ENCODE data around the gene COLEC11. TPM values are rescaled to one million over a fixed set of nuclear protein-coding genes. Genes with fewer than 3 reads are reported as not detected.
"Not testable (repeated sequence)": the region's sequence is repeated elsewhere in the genome, so short reads cannot be mapped to it uniquely, and the experiment has no call there.

The COLEC11 gene
- total RNA-seq, 1 experiment from 2014 or later, result 0.20 TPM

- not testable (repeated sequence) for H3K27me3 ChIP-seq; H3K27ac ChIP-seq; DNase-seq; H3K36me3 ChIP-seq; H3K9me3 ChIP-seq (replicated peaks); H3K4me3 ChIP-seq; H3K4me1 ChIP-seq
Observed at GRCh38 chr2:3619661-3620060, 24.7 kb downstream of the COLEC11 start.

GRCh38 chr2:3620834-3621233 lies 25.9 kb downstream of the COLEC11 start:
- Histone ChIP-seq H3K4me1 (no peaks in the 10 kb centered on the region), H3K27ac (no peak overlapping the region), H3K4me3 (no peak overlapping the region), H3K36me3 (no peaks in the 10 kb centered on the region), H3K9me3 (replicated peaks) (no peaks in the 10 kb centered on the region), H3K27me3 (no peaks in the 10 kb centered on the region)
- DNase-seq, result no peak

- Histone ChIP-seq H3K4me3 (no peak overlapping the region), H3K36me3 (no peaks in the 10 kb centered on the region), H3K27ac (no peak overlapping the region), H3K9me3 (replicated peaks) (no peaks in the 10 kb centered on the region), H3K4me1 (no peaks in the 10 kb centered on the region), H3K27me3 (no peaks in the 10 kb centered on the region)
- no peak for DNase-seq
Observed at GRCh38 chr2:3622967-3623366, 28.1 kb downstream of the COLEC11 start.

GRCh38 chr2:3624059-3624794 lies 29.3 kb downstream of the COLEC11 start:
- no peaks in the 10 kb centered on the region for H3K9me3 ChIP-seq (replicated peaks)
- no peak overlapping the region for H3K27ac ChIP-seq
- H3K4me1 ChIP-seq, result no peaks in the 10 kb centered on the region
- DNase-seq, result no peak
- no peaks in the 10 kb centered on the region for H3K36me3 ChIP-seq
- H3K4me3 ChIP-seq, result no peak overlapping the region
- H3K27me3 ChIP-seq, result no peaks in the 10 kb centered on the region

GRCh38 chr2:3625186-3625585 lies 30.3 kb downstream of the COLEC11 start:
- Histone ChIP-seq H3K4me3 (no peak overlapping the region), H3K9me3 (replicated peaks) (no peaks in the 10 kb centered on the region), H3K27ac (no peak overlapping the region), H3K36me3 (no peaks in the 10 kb centered on the region), H3K27me3 (no peaks in the 10 kb centered on the region), H3K4me1 (no peaks in the 10 kb centered on the region)
- DNase-seq, result no peak

- no peaks in the 10 kb centered on the region for H3K27me3 ChIP-seq
- no peak for DNase-seq
- H3K27ac ChIP-seq, result no peak overlapping the region
- no peaks in the 10 kb centered on the region for H3K4me1 ChIP-seq
- H3K36me3 ChIP-seq, result no peaks in the 10 kb centered on the region
- no peak overlapping the region for H3K4me3 ChIP-seq
- H3K9me3 ChIP-seq (replicated peaks), result no peaks in the 10 kb centered on the region
Observed at GRCh38 chr2:3626118-3626811, 31.4 kb downstream of the COLEC11 start.

GRCh38 chr2:3626812-3627499 lies 32.0 kb downstream of the COLEC11 start:
- no peaks in the 10 kb centered on the region for H3K36me3 ChIP-seq
- no peaks in the 10 kb centered on the region for H3K9me3 ChIP-seq (replicated peaks)
- H3K4me1 ChIP-seq, result no peaks in the 10 kb centered on the region
- no peak overlapping the region for H3K4me3 ChIP-seq
- no peak for DNase-seq
- H3K27ac ChIP-seq, result no peak overlapping the region
- no peaks in the 10 kb centered on the region for H3K27me3 ChIP-seq

GRCh38 chr2:3627500-3628100 lies 32.7 kb downstream of the COLEC11 start:
- no peak overlapping the region for H3K27ac ChIP-seq
- DNase-seq, result no peak
- no peaks in the 10 kb centered on the region for H3K36me3 ChIP-seq
- no peaks in the 10 kb centered on the region for H3K4me1 ChIP-seq
- H3K9me3 ChIP-seq (replicated peaks), result no peaks in the 10 kb centered on the region
- no peaks in the 10 kb centered on the region for H3K27me3 ChIP-seq
- no peak overlapping the region for H3K4me3 ChIP-seq

GRCh38 chr2:3628241-3628679 lies 33.3 kb downstream of the COLEC11 start:
- Histone ChIP-seq H3K27me3 (no peaks in the 10 kb centered on the region), H3K9me3 (replicated peaks) (no peaks in the 10 kb centered on the region), H3K27ac (no peak overlapping the region), H3K4me3 (no peak overlapping the region), H3K4me1 (peaks cover 4% of the 10 kb centered on the region; the same call in 1 of the 2 replicates), H3K36me3 (no peaks in the 10 kb centered on the region)
- DNase-seq, result no peak

- no peaks in the 10 kb centered on the region for H3K36me3 ChIP-seq
- no peaks in the 10 kb centered on the region for H3K9me3 ChIP-seq (replicated peaks)
- no peak overlapping the region for H3K4me3 ChIP-seq
- H3K27ac ChIP-seq, result no peak overlapping the region
- H3K27me3 ChIP-seq, result no peaks in the 10 kb centered on the region
- DNase-seq, result no peak
- peaks cover 5% of the 10 kb centered on the region; the same call in 1 of the 2 replicates for H3K4me1 ChIP-seq
Observed at GRCh38 chr2:3628800-3629199, 33.9 kb downstream of the COLEC11 start.

GRCh38 chr2:3630631-3631030 lies 35.7 kb downstream of the COLEC11 start:
- H3K4me1 ChIP-seq, result peaks cover 5% of the 10 kb centered on the region; the same call in 1 of the 2 replicates
- no peaks in the 10 kb centered on the region for H3K36me3 ChIP-seq
- no peak overlapping the region for H3K27ac ChIP-seq
- no peak overlapping the region for H3K4me3 ChIP-seq
- no peaks in the 10 kb centered on the region for H3K27me3 ChIP-seq
- DNase-seq, result no peak
- no peaks in the 10 kb centered on the region for H3K9me3 ChIP-seq (replicated peaks)

GRCh38 chr2:3631161-3631850 lies 36.4 kb downstream of the COLEC11 start:
- no peaks in the 10 kb centered on the region; the same call in 1 of the 2 replicates for H3K27me3 ChIP-seq
- peaks cover 5% of the 10 kb centered on the region; the same call in 1 of the 2 replicates for H3K4me1 ChIP-seq
- no peaks in the 10 kb centered on the region for H3K36me3 ChIP-seq
- H3K9me3 ChIP-seq (replicated peaks), result no peaks in the 10 kb centered on the region
- DNase-seq, result no peak
- no peak overlapping the region for H3K27ac ChIP-seq
- H3K4me3 ChIP-seq, result no peak overlapping the region

GRCh38 chr2:3631851-3632659 lies 37.1 kb downstream of the COLEC11 start:
- DNase-seq, result no peak
- Histone ChIP-seq H3K27ac (no peak overlapping the region), H3K4me3 (no peak overlapping the region), H3K4me1 (peaks cover 5% of the 10 kb centered on the region; the same call in 1 of the 2 replicates), H3K27me3 (no peaks in the 10 kb centered on the region; the same call in 1 of the 2 replicates), H3K36me3 (no peaks in the 10 kb centered on the region), H3K9me3 (replicated peaks) (no peaks in the 10 kb centered on the region)

Data from SJCRH30 (cell line).